GM12878 (cell line): Measurements from ENCODE around the gene CTRL. TPM values are rescaled to one million over a fixed set of nuclear protein-coding genes. Genes with fewer than 3 reads are reported as not detected.

Source experiments
- ATAC-seq: fragments of 200-7000 bp; cut with Tn5 transposase; 3 replicates; pipeline ENCODE4 v1.9.1; 2020; ENCODE audit warnings: mild to moderate bottlenecking, moderate library complexity
- BruUV-seq: library from RNA; stranded (reverse); fragments of 400-500 nt; replicated peaks from 2 replicates; lab custom pipeline; 2021; lab: Mats Ljungman, UMichigan
- CTCF ChIA-PET: fragments of 300-600 bp; sonication (Branson Sonifier 250); formaldehyde crosslinking; extraction: SDS; loops from one replicate; lab custom pipeline; 2021; ENCODE audit warnings: inconsistent platforms; lab: Yijun Ruan, JAX
- POLR2A ChIA-PET: fragments of 350-600 bp; formaldehyde crosslinking; extraction: SDS; loops from one replicate; lab custom pipeline; 2021; ENCODE audit warnings: inconsistent platforms; lab: Charles Lee
- RAD21 ChIA-PET: fragments of 300-600 bp; sonication (Branson Sonifier 250); formaldehyde crosslinking; loops from one replicate; lab custom pipeline; 2023; ENCODE audit warnings: antibody characterized with exemption; ENCODE audit not compliant: unreplicated experiment; lab: Charles Lee
- SMC1A ChIA-PET: fragments of 300-600 bp; sonication (Branson Sonifier 250); formaldehyde crosslinking; loops from one replicate; lab custom pipeline; 2023; ENCODE audit not compliant: unreplicated experiment, uncharacterized antibody; lab: Charles Lee
- DNase-seq: peaks from one replicate; pipeline ENCODE4 v3.0.0-alpha.2; 2011; ENCODE audit warnings: low read depth, low spot score
- FAIRE-seq: peaks from 3 replicates; lab custom pipeline; 2011; peaks lifted over from hg19 to GRCh38; lab: Jason Lieb, UNC
- H2AFZ ChIP-seq: 2 replicates; pipeline ENCODE4 v1.6.0; 2011; ENCODE audit warnings: low read depth, low read length, control low read depth; ENCODE audit not compliant: control insufficient read depth
- H3K27ac ChIP-seq: 2 replicates; pipeline ENCODE4 v1.5.1; 2011; ENCODE audit warnings: control low read depth; ENCODE audit not compliant: control insufficient read depth, insufficient read depth
- H3K27me3 ChIP-seq, 2 experiments: replicated peaks in 1 of 2; 2 replicates each; pipeline versions ENCODE4 v1.6.0 to v1.6.1; 2011; ENCODE audit warnings: low read length in 1 of 2; ENCODE audit not compliant: control insufficient read depth in 2 of 2, insufficient read depth in 2 of 2
- H3K36me3 ChIP-seq, 2 experiments: 2 replicates each; pipeline ENCODE4 v1.5.1; 2011; ENCODE audit warnings: low read length in 1 of 2; ENCODE audit not compliant: control insufficient read depth in 2 of 2, insufficient read depth in 2 of 2
- H3K4me1 ChIP-seq: 2 replicates; pipeline ENCODE4 v1.6.1; 2011; ENCODE audit warnings: mild to moderate bottlenecking, low read length, moderate library complexity, mixed read lengths; ENCODE audit not compliant: control insufficient read depth, insufficient read depth
- H3K4me2 ChIP-seq: 2 replicates; pipeline ENCODE4 v1.6.0; 2011; ENCODE audit warnings: control low read depth; ENCODE audit not compliant: control insufficient read depth, insufficient read depth
- H3K4me3 ChIP-seq: fragments of 200-600 bp; sonication (generic); 2 replicates; pipeline ENCODE4 v1.5.1; 2016
- H3K79me2 ChIP-seq: 2 replicates; pipeline ENCODE4 v1.6.0; 2011; ENCODE audit warnings: low read length; ENCODE audit not compliant: control insufficient read depth, insufficient read depth
- H3K9ac ChIP-seq: 2 replicates; pipeline ENCODE4 v1.8.0; 2011; ENCODE audit warnings: low read length, control low read depth, mixed read lengths; ENCODE audit not compliant: control insufficient read depth, insufficient read depth
- H3K9me3 ChIP-seq: replicated peaks from 3 replicates; pipeline ENCODE4 v1.5.1; 2011; ENCODE audit warnings: mild to moderate bottlenecking, low read length; ENCODE audit not compliant: control insufficient read depth, insufficient read depth
- H4K20me1 ChIP-seq: 2 replicates; pipeline ENCODE4 v1.6.0; 2011; ENCODE audit not compliant: control insufficient read depth, insufficient read depth
- POLR2A ChIP-seq: IDR thresholded peaks from 2 replicates; pipeline ENCODE4 v1.6.1; 2011; ENCODE audit warnings: low read depth, mild to moderate bottlenecking, low read length
- SUPT20H ChIP-seq: IDR thresholded peaks from 2 replicates; pipeline ENCODE4 v1.6.1; 2011; ENCODE audit warnings: low read depth, mild to moderate bottlenecking, low read length, moderate library complexity, borderline replicate concordance; ENCODE audit not compliant: control insufficient read depth
- WGBS: methylation state at CpG from one replicate; pipeline ENCODE4 v1.1.6; 2016; ENCODE audit warnings: low lambda C conversion rate; ENCODE audit not compliant: insufficient replicate concordance, insufficient coverage; ENCODE audit errors: missing lambda C conversion rate; 5-methylcytosine and 5-hydroxymethylcytosine counted together
- in situ Hi-C: fragments of 300-500 bp; cut with MboI; formaldehyde crosslinking; loops from 9 replicates; pipeline ENCODE4 v1.14.3; 2018; ENCODE audit warnings: mixed read lengths
- intact Hi-C: fragments of 100-400 bp; cut with micrococcal nuclease; formaldehyde crosslinking; loops from one replicate; pipeline ENCODE4 v1.14.2; 2022; ENCODE audit not compliant: unreplicated experiment
- polyA plus RNA-seq, 11 experiments: library from polyadenylated mRNA; depleted of rRNA in 4 of 11; unstranded in 6 of 11; stranded (reverse) in 5 of 11; fragments of >200 nt; fragmentation: Nextera tagmentation in 4 of 11; fragmentation: Illumina TruSeq in 1 of 11; extraction: Ambion mirVana in 4 of 11; extraction: Trizol in 1 of 11; gene quantifications; 1 replicate in 1 of 11; 2 replicates in 10 of 11; pipeline versions ENCODE4 v1.2.1 to v1.2.3, GENCODE V29; 2011 to 2016; ENCODE audit warnings: inconsistent platforms in 2 of 11, missing spikeins in 2 of 11, low read depth in 1 of 11
- total RNA-seq, 4 experiments: library from RNA; depleted of rRNA in 3 of 4; stranded (reverse); fragments of >200 nt in 3 of 4; fragmentation: Illumina TruSeq in 1 of 4; extraction: Trizol in 1 of 4; gene quantifications; 2 replicates each; pipeline versions ENCODE4 v1.2.1 to v1.2.3, GENCODE V29; 2013 to 2021
- TF ChIP-seq, protein P1 (sequence below): fragments of 450-650 bp; IDR thresholded peaks from 2 replicates; pipeline ENCODE4 v1.6.1; 2018; ENCODE audit warnings: mild to moderate bottlenecking, low read depth, moderate library complexity; ENCODE audit not compliant: partially characterized antibody

CTRL gene
- total and polyA plus RNA-seq, 10 of the 15 experiments (the other 5 are each of a cell fraction or from before 2014, with no cell fraction given), result 1.1 to 4.9 (median 2.6) TPM

GRCh38 chr16:67930191-67930590, 1.5 kb downstream of the CTRL start:
- ChIA-PET POLR2A (interaction anchor here (0.5 kb wide), 1 partner anchor 9 kb away, joined by 3 read pairs; no protein-coding TSS in a partner anchor), CTCF (interaction anchor here (0.6 to 3.7 kb wide), 4 partner anchors 16 to 257 kb away, joined by 3 to 18 read pairs (median 9); partner anchors contain the start of gene NRN1L), SMC1A (interaction anchor here (2.5 kb wide), 1 partner anchor 113 kb away, joined by 5 read pairs; no protein-coding TSS in a partner anchor), RAD21 (no interaction called here)
- no peak for ATAC-seq
- H3K79me2 ChIP-seq, result peaks cover 6% of the 10 kb centered on the region
- TF ChIP-seq POLR2A (peak; percentile 56; the same call in 1 of the 2 replicates), SUPT20H (no peak)
- TF ChIP-seq, protein P1, sequence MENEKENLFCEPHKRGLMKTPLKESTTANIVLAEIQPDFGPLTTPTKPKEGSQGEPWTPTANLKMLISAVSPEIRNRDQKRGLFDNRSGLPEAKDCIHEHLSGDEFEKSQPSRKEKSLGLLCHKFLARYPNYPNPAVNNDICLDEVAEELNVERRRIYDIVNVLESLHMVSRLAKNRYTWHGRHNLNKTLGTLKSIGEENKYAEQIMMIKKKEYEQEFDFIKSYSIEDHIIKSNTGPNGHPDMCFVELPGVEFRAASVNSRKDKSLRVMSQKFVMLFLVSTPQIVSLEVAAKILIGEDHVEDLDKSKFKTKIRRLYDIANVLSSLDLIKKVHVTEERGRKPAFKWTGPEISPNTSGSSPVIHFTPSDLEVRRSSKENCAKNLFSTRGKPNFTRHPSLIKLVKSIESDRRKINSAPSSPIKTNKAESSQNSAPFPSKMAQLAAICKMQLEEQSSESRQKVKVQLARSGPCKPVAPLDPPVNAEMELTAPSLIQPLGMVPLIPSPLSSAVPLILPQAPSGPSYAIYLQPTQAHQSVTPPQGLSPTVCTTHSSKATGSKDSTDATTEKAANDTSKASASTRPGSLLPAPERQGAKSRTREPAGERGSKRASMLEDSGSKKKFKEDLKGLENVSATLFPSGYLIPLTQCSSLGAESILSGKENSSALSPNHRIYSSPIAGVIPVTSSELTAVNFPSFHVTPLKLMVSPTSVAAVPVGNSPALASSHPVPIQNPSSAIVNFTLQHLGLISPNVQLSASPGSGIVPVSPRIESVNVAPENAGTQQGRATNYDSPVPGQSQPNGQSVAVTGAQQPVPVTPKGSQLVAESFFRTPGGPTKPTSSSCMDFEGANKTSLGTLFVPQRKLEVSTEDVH, result no peak
- peaks cover 3% of the 10 kb centered on the region for H3K4me1 ChIP-seq
- H2AFZ ChIP-seq, result no peak overlapping the region
- no peak overlapping the region for H3K4me3 ChIP-seq
- H3K36me3 ChIP-seq, result peaks cover 19 to 39% of the 10 kb centered on the region in 2 experiments
- in situ Hi-C loops (no loop called here), intact Hi-C loops (no loop called here)
- H3K9ac ChIP-seq, result no peak overlapping the region
- no TSS peak for BruUV-seq
- H4K20me1 ChIP-seq, result no peaks in the 10 kb centered on the region
- no peak for FAIRE-seq
- no peaks in the 10 kb centered on the region for H3K9me3 ChIP-seq
- no peak overlapping the region for H3K27ac ChIP-seq
- DNase-seq, result no peak
- WGBS, result 95% methylated on average over 14 of the region's 14 CpGs
- no peaks in the 10 kb centered on the region for H3K27me3 ChIP-seq
- no peak overlapping the region for H3K4me2 ChIP-seq
